K562 (cell line): ENCODE results near the gene CACNG8. TPM values are rescaled to one million over a fixed set of nuclear protein-coding genes. Genes with fewer than 3 reads are reported as not detected.

ENCODE experiments used
- ATAC-seq: fragments of 200-7000 bp; cut with Tn5 transposase; 3 replicates; pipeline ENCODE4 v1.9.1; 2020; ENCODE audit warnings: moderate library complexity
- BruUV-seq: library from RNA; stranded (reverse); fragments of 400-500 nt; replicated peaks from 2 replicates; lab custom pipeline; 2021; lab: Mats Ljungman, UMichigan
- CTCF ChIA-PET: fragments of 300-600 bp; formaldehyde crosslinking; extraction: SDS; loops from one replicate; lab custom pipeline; 2021; ENCODE audit warnings: low intra/inter-chr PET ratio; lab: Yijun Ruan, JAX
- POLR2A ChIA-PET: fragments of 300-600, 350-650 bp; sonication (Branson Sonifier 250); formaldehyde crosslinking; extraction: SDS; loops from one replicate; lab custom pipeline; 2021; ENCODE audit warnings: antibody characterized with exemption, inconsistent platforms; lab: Yijun Ruan, JAX
- DNase-seq, 4 experiments: peaks; one replicate each; pipeline versions ENCODE4 v3.0.0 to v3.0.0-alpha.2; 2011 to 2018; ENCODE audit warnings: low spot score in 3 of 4, mixed read lengths in 3 of 4; ENCODE audit errors: extremely low read depth in 1 of 4
- FAIRE-seq: peaks from 2 replicates; lab custom pipeline; 2011; peaks lifted over from hg19 to GRCh38; lab: Jason Lieb, UNC
- H2AFZ ChIP-seq: 2 replicates; pipeline ENCODE4 v1.6.0; 2011; ENCODE audit warnings: low read depth, low read length, control low read depth, inconsistent platforms
- H3K27ac ChIP-seq: fragments of 200-600 bp; 3 replicates; pipeline ENCODE4 v1.8.0; 2011; ENCODE audit warnings: low read depth, mild to moderate bottlenecking, control low read depth, inconsistent platforms, low read length, moderate library complexity, mixed read lengths; ENCODE audit errors: extremely low read depth
- H3K27me3 ChIP-seq, 2 experiments: fragments of 300-600 bp in 1 of 2; 2 replicates in 1 of 2; 3 replicates in 1 of 2; pipeline versions ENCODE4 v1.6.0 to v1.8.0; 2011; ENCODE audit warnings: inconsistent platforms in 2 of 2, low read length in 2 of 2, mild to moderate bottlenecking in 1 of 2, mixed read lengths in 1 of 2, moderate library complexity in 1 of 2; ENCODE audit not compliant: control insufficient read depth in 2 of 2, insufficient read depth in 2 of 2
- H3K36me3 ChIP-seq: fragments of 300-600 bp; 3 replicates; pipeline ENCODE4 v1.8.0; 2011; ENCODE audit warnings: mild to moderate bottlenecking, low read length, inconsistent platforms; ENCODE audit not compliant: control insufficient read depth, insufficient read depth
- H3K4me1 ChIP-seq, 2 experiments: fragments of 200-600 bp in 1 of 2; replicated peaks in 1 of 2; 2 replicates in 1 of 2; 3 replicates in 1 of 2; pipeline versions ENCODE4 v1.5.1 to v1.8.0; 2011; ENCODE audit warnings: inconsistent platforms in 2 of 2, low read length in 2 of 2, mild to moderate bottlenecking in 1 of 2, mixed read lengths in 1 of 2, moderate library complexity in 1 of 2; ENCODE audit not compliant: control insufficient read depth in 2 of 2, insufficient read depth in 2 of 2
- H3K4me2 ChIP-seq: 2 replicates; pipeline ENCODE4 v1.6.1; 2011; ENCODE audit warnings: low read length, control low read depth, inconsistent platforms, mixed read lengths; ENCODE audit not compliant: insufficient read depth
- H3K4me3 ChIP-seq: fragments of 200-600 bp; sonication (generic), shearing (Covaris generic); 2 replicates; pipeline ENCODE4 v1.5.1; 2016; ENCODE audit warnings: control low read depth, inconsistent platforms
- H3K79me2 ChIP-seq: fragments of 200-600 bp; 3 replicates; pipeline ENCODE4 v1.8.0; 2011; ENCODE audit warnings: low read length, inconsistent platforms; ENCODE audit not compliant: control insufficient read depth, insufficient read depth
- H3K9ac ChIP-seq, 2 experiments: 2 replicates each; pipeline versions ENCODE4 v1.6.0 to v1.6.1; 2011; ENCODE audit warnings: low read depth in 2 of 2, low read length in 2 of 2, control low read depth in 1 of 2, inconsistent platforms in 1 of 2, mild to moderate bottlenecking in 1 of 2, mixed read lengths in 1 of 2; ENCODE audit not compliant: insufficient read depth in 1 of 2
- H3K9me1 ChIP-seq: one replicate; pipeline ENCODE4 v1.6.0; 2011; ENCODE audit warnings: inconsistent platforms, mild to moderate bottlenecking, low read length, moderate library complexity; ENCODE audit not compliant: control insufficient read depth, insufficient read depth
- H3K9me3 ChIP-seq: replicated peaks from 2 replicates; pipeline ENCODE4 v1.5.1; 2011; ENCODE audit warnings: low read depth, low read length, inconsistent platforms; ENCODE audit not compliant: control insufficient read depth, insufficient read depth
- H4K20me1 ChIP-seq: replicated peaks from 2 replicates; pipeline ENCODE4 v1.6.1; 2011; ENCODE audit warnings: low read length, inconsistent platforms, mixed read lengths; ENCODE audit not compliant: control insufficient read depth, insufficient read depth
- CHD1 ChIP-seq: fragments of 200-600 bp; sonication (generic); IDR thresholded peaks from one replicate; pipeline ENCODE4 v1.6.1; 2012; ENCODE audit warnings: mild to moderate bottlenecking, moderate library complexity, low read length, inconsistent platforms
- HOMEZ ChIP-seq: fragments of 250-450 bp; sonication (Bioruptor Pico); IDR thresholded peaks from 2 replicates; pipeline ENCODE4 v1.4.0; 2020; ENCODE audit warnings: mild to moderate bottlenecking, moderate library complexity
- MAZ ChIP-seq, 2 experiments: fragments of 450-650 bp in 1 of 2; sonication (generic) in 1 of 2; formaldehyde crosslinking; IDR thresholded peaks in 1 of 2; conservative IDR thresholded peaks in 1 of 2; 2 replicates each; pipeline versions ENCODE4 v1.4.0 to v1.5.0; 2020; ENCODE audit warnings: mild to moderate bottlenecking in 1 of 2, missing genetic modification reagents in 1 of 2
- RNF2 ChIP-seq: sonication (generic); IDR thresholded peaks from 2 replicates; pipeline ENCODE4 v1.6.1; 2016
- SRSF7 ChIP-seq: fragments of 200-400 bp; formaldehyde crosslinking; optimal IDR thresholded peaks from 2 replicates; pipeline ENCODE3; 2017; ENCODE audit warnings: mild to moderate bottlenecking, low read depth, low read length
- ZNF740 ChIP-seq, 3 experiments: fragments of 200-800 bp in 1 of 3; sonication (Bioruptor generic) in 1 of 3; sonication (generic) in 1 of 3; formaldehyde crosslinking in 1 of 3; IDR thresholded peaks; 2 replicates each; pipeline versions ENCODE4 v1.6.1 to v1.8.0; 2016 to 2022; ENCODE audit warnings: mild to moderate bottlenecking in 2 of 3, missing compliant biosample characterization in 2 of 3, missing genetic modification characterization in 2 of 3, missing genetic modification reagents in 1 of 3
- WGBS: fragments of 100-300 bp; shearing (Covaris generic); methylation state at CpG from one replicate; pipeline ENCODE4 v1.1.6; 2016; ENCODE audit warnings: low coverage, mixed read lengths; ENCODE audit not compliant: insufficient coverage; ENCODE audit errors: missing lambda C conversion rate; 5-methylcytosine and 5-hydroxymethylcytosine counted together
- in situ Hi-C: fragments of 300-500 bp; cut with MboI; formaldehyde crosslinking; loops from 4 replicates; pipeline ENCODE4 v1.15.0; 2018; ENCODE audit warnings: inconsistent platforms, mixed read lengths
- intact Hi-C: fragments of 100-400 bp; cut with micrococcal nuclease; formaldehyde crosslinking; loops from 2 replicates; pipeline ENCODE4 v1.14.2; 2022
- polyA plus RNA-seq, 8 experiments: library from polyadenylated mRNA; depleted of rRNA in 4 of 8; stranded (reverse) in 5 of 8; unstranded in 3 of 8; fragments of >200 nt; fragmentation: Nextera tagmentation in 2 of 8; fragmentation: Illumina TruSeq in 1 of 8; extraction: Ambion mirVana in 2 of 8; extraction: Trizol in 1 of 8; gene quantifications; 2 replicates each; pipeline versions ENCODE4 v1.2.1 to v1.2.3, GENCODE V29; 2011 to 2014; ENCODE audit warnings: inconsistent platforms in 1 of 8, missing spikeins in 1 of 8
- total RNA-seq, 7 experiments: library from RNA; depleted of rRNA in 6 of 7; stranded (reverse); fragments of >200 nt in 6 of 7; fragmentation: Illumina TruSeq in 2 of 7; extraction: Trizol in 2 of 7; gene quantifications; 2 replicates each; pipeline versions ENCODE4 v1.2.1 to v1.2.3, GENCODE V29; 2011 to 2021; ENCODE audit warnings: low replicate concordance in 1 of 7

Gene CACNG8
- total and polyA plus RNA-seq, 9 of the 15 experiments (the other 6 are each of a cell fraction or from before 2014, with no cell fraction given): 0.02 to 0.05 TPM; not detected in 7

- Histone ChIP-seq H3K79me2 (no peaks in the 10 kb centered on the region), H3K9me1 (no peaks in the 10 kb centered on the region), H3K4me3 (no peak overlapping the region), H3K4me2 (no peak overlapping the region), H3K27ac (no peak overlapping the region), H4K20me1 (no peaks in the 10 kb centered on the region), H3K36me3 (no peaks in the 10 kb centered on the region), H3K27me3 (peaks cover 7 to 26% of the 10 kb centered on the region in 2 experiments; a peak in 3 of 5 replicates), H3K9ac (no peak overlapping the region), H3K9me3 (no peaks in the 10 kb centered on the region), H3K4me1 (no peaks in the 10 kb centered on the region), H2AFZ (no peak overlapping the region)
- intact Hi-C loops (no loop called here), in situ Hi-C loops (no loop called here)
- CTCF ChIA-PET: no interaction called here
- POLR2A ChIA-PET: interaction anchor here (0.7 to 1.1 kb wide), 2 partner anchors 17 to 87 kb away, joined by 3 read pairs; no protein-coding TSS in a partner anchor
- no peak for DNase-seq
- TF ChIP-seq MAZ (CRISPR knock-in tag; conservative IDR thresholded peaks at IDR 0.05 in 1 of 2, IDR thresholded peaks at IDR 0.05 in 1 of 2) (no peak), RNF2 (no peak), SRSF7 (no peak), HOMEZ (CRISPR knock-in tag) (no peak), ZNF740 (CRISPR knock-in tag; IDR thresholded peaks at IDR 0.05) (no peak), ZNF740 (tag; IDR thresholded peaks at IDR 0.05) (no peak), CHD1 (no peak)
- 2% methylated on average over 6 of the region's 7 CpGs for WGBS
- no peak for ATAC-seq
- no peak for FAIRE-seq
- BruUV-seq: no TSS peak
These were observed 35.5 kb downstream of the CACNG8 start for GRCh38 chr19:53998223-53998622.
